ENCODE results near the gene PRR13. TPM values are rescaled to one million over a fixed set of nuclear protein-coding genes. Genes with fewer than 3 reads are reported as not detected.

Gene PRR13
- total RNA-seq, 4 donors from 2014 or later: 40.3 to 90.4 (median 74.2) TPM

DNA sequence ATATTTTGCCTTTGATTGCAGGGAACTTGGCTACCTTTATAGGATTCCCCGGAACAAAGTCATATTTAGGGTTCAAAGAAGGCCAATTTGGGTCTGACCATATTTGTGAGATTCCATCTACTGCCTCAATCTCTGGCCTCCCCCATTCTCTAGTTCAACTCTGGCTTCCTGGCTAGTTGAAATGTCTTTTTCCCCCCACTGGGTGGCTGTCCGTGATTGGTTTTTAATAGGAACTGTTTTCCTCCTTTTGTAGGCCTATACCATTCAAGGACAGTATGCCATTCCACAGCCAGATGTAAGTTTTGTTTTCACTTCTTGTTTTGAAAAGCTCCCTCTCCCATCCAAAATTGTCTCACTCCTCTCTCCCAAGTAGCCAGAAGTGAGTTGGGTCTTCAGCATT, 24.1 kb downstream of the PRR13 start:
- Histone ChIP-seq H3K4me1 (peaks cover 89 to 91% of the 10 kb centered on the region in 2 donors), H3K27ac (peak overlapping the region; percentile 71 to 84 (median 78)), H3K27me3 (no peaks in the 10 kb centered on the region), H3K9me3 (no peaks in the 10 kb centered on the region), H3K36me3 (peaks cover 3 to 100% of the 10 kb centered on the region in 2 donors), H3K4me3 (no peak overlapping the region)
- no peak for DNase-seq
- no peak for TF ChIP-seq POLR2A (IDR thresholded peaks at IDR 0.05)
- TF ChIP-seq, protein P1, sequence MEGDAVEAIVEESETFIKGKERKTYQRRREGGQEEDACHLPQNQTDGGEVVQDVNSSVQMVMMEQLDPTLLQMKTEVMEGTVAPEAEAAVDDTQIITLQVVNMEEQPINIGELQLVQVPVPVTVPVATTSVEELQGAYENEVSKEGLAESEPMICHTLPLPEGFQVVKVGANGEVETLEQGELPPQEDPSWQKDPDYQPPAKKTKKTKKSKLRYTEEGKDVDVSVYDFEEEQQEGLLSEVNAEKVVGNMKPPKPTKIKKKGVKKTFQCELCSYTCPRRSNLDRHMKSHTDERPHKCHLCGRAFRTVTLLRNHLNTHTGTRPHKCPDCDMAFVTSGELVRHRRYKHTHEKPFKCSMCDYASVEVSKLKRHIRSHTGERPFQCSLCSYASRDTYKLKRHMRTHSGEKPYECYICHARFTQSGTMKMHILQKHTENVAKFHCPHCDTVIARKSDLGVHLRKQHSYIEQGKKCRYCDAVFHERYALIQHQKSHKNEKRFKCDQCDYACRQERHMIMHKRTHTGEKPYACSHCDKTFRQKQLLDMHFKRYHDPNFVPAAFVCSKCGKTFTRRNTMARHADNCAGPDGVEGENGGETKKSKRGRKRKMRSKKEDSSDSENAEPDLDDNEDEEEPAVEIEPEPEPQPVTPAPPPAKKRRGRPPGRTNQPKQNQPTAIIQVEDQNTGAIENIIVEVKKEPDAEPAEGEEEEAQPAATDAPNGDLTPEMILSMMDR (IDR thresholded peaks at IDR 0.05 in 4 of 5, conservative IDR thresholded peaks at IDR 0.05 in 1 of 5): no peak
- ATAC-seq: no peak
- in situ Hi-C loops (cut with MboI; ENCODE audit: low sequenced_read_pairs in 4 of 4): no loop called here
- intact Hi-C loops (cut with DNase I; ENCODE audit: low total_unique reads): no loop called here

DNA sequence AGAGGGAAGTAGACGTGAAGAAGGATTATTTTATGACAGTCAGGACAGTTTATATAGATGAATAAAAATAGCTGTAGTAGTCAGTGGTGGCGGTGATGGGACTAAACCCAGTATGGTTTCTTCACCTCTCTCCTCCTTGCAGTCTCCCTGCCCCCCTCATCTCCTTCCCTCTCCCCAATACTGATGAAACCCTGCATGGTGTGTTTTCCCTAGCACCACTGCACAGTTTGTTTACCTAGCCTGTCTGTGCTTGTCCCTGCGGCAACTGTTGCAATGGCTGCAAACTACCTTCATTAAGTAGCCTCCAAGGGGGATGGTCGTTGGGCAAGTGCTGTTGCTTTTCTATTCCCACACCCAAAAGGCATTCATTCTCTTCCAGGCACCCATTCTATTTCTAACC, 25.1 kb downstream of the PRR13 start:
- DNase-seq (peak in 1 of 2 donors; percentile 37), ATAC-seq (peak; percentile 31 to 73)
- no peak for TF ChIP-seq POLR2A (IDR thresholded peaks at IDR 0.05)
- TF ChIP-seq, protein P1 (IDR thresholded peaks at IDR 0.05 in 4 of 5, conservative IDR thresholded peaks at IDR 0.05 in 1 of 5): no peak
- Histone ChIP-seq H3K9me3 (no peaks in the 10 kb centered on the region), H3K4me3 (no peak overlapping the region), H3K27ac (peak overlapping the region; percentile 71 to 84 (median 78)), H3K4me1 (peaks cover 87 to 89% of the 10 kb centered on the region in 2 donors), H3K36me3 (peaks cover 3 to 100% of the 10 kb centered on the region in 2 donors), H3K27me3 (no peaks in the 10 kb centered on the region)
- in situ Hi-C loops (cut with MboI; ENCODE audit: low sequenced_read_pairs in 4 of 4): no loop called here
- intact Hi-C loops (cut with DNase I; ENCODE audit: low total_unique reads): no loop called here

DNA sequence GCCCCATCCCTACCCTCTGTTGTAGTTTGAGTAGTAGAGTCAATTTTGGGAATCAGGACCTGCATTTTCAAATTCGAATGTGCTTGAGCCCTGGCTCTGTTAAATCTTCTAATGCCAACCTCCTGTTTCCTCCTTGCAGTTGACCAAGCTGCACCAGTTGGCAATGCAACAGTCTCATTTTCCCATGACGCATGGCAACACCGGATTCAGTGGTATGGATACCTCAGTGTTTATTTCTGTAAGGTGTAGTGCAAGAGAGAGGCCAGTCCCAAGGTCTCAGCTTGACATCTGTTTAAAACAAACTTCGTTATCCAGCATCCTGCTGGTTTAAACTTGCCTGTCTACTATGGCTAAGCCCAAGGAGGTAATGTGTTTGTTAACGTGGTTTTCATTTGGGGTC, 25.5 kb downstream of the PRR13 start:
- Histone ChIP-seq H3K27ac (peak overlapping the region; percentile 71 to 84 (median 78)), H3K4me3 (no peak overlapping the region)
- peak; percentile 64 to 80 for ATAC-seq

DNA sequence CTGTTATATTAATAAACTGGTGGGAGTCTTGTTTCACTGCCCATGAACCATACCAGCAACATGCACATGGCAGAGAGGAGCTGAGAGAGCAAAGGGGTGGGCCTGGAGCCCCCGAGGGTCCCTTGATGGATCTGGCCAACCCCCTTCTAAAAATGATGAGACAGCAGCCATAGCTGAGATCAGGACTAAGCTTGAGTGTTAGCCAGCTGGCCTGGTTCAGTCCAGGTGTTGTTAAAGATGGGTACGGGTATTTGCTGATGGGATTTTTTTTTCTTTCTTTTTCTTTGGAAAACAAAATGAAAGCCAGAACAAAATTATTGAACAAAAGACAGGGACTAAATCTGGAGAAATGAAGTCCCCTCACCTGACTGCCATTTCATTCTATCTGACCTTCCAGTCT, 26.3 kb downstream of the PRR13 start:
- Histone ChIP-seq H3K4me1 (peaks cover 87 to 89% of the 10 kb centered on the region in 2 donors), H3K4me3 (no peak overlapping the region), H3K36me3 (peaks cover 3 to 100% of the 10 kb centered on the region in 2 donors), H3K27ac (peak overlapping the region; percentile 71 to 84 (median 78)), H3K9me3 (no peaks in the 10 kb centered on the region), H3K27me3 (no peaks in the 10 kb centered on the region)
- in situ Hi-C loops (cut with MboI; ENCODE audit: low sequenced_read_pairs in 4 of 4): no loop called here
- no peak for ATAC-seq
- peak in 1 of 2 donors; percentile 8 for DNase-seq
- no peak for TF ChIP-seq POLR2A (IDR thresholded peaks at IDR 0.05)
- TF ChIP-seq, protein P1 (IDR thresholded peaks at IDR 0.05 in 4 of 5, conservative IDR thresholded peaks at IDR 0.05 in 1 of 5): no peak
- intact Hi-C loops (cut with DNase I; ENCODE audit: low total_unique reads): no loop called here

More for the DNA sequence above, 25.5 kb downstream of the PRR13 start:
- peaks cover 87 to 89% of the 10 kb centered on the region in 2 donors for H3K4me1 ChIP-seq
- intact Hi-C loops (cut with DNase I; ENCODE audit: low total_unique reads) (no loop called here), in situ Hi-C loops (cut with MboI; ENCODE audit: low sequenced_read_pairs in 4 of 4) (no loop called here)
- H3K36me3 ChIP-seq: peaks cover 3 to 100% of the 10 kb centered on the region in 2 donors
- no peaks in the 10 kb centered on the region for H3K9me3 ChIP-seq
- no peaks in the 10 kb centered on the region for H3K27me3 ChIP-seq
- no peak for TF ChIP-seq POLR2A (IDR thresholded peaks at IDR 0.05)
- TF ChIP-seq, protein P1 (IDR thresholded peaks at IDR 0.05 in 4 of 5, conservative IDR thresholded peaks at IDR 0.05 in 1 of 5): no peak
- DNase-seq: peak in 1 of 2 donors; percentile 62

DNA sequence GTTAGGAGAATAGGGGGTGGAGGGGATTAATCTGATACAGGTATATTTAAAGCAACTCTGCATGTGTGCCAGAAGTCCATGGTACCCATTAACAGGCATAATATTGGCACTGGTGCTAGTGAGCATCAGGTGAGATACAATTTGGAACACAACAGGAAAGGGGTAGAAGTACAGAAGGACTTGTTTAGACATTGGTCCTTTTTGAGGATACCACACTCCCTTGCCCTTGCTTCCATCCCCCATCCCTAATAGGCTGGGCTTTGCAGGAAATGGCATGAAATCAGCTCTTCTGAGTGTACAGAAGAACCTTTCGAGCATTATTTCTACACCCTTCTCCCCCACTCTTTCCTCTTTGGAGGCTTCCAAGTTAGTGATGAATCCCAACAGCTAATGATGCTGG, 26.7 kb downstream of the PRR13 start:
- H3K9me3 ChIP-seq: no peaks in the 10 kb centered on the region
- no peak overlapping the region for H3K4me3 ChIP-seq
- TF ChIP-seq POLR2A (IDR thresholded peaks at IDR 0.05): no peak
- DNase-seq (no peak), ATAC-seq (no peak)
- peaks cover 3 to 100% of the 10 kb centered on the region in 2 donors for H3K36me3 ChIP-seq
- intact Hi-C loops (cut with DNase I; ENCODE audit: low total_unique reads): no loop called here
- in situ Hi-C loops (cut with MboI; ENCODE audit: low sequenced_read_pairs in 4 of 4): no loop called here
- no peaks in the 10 kb centered on the region for H3K27me3 ChIP-seq
- peak overlapping the region; percentile 71 to 84 (median 78) for H3K27ac ChIP-seq
- H3K4me1 ChIP-seq: peaks cover 87 to 89% of the 10 kb centered on the region in 2 donors
